PC-9 (cell line): ENCODE measurements around the gene NEUROG2. TPM values are rescaled to one million over a fixed set of nuclear protein-coding genes. Genes with fewer than 3 reads are reported as not detected.

ENCODE experiments used
- BruUV-seq: library from RNA; stranded (reverse); fragments of 400-500 nt; replicated peaks from 2 replicates; lab custom pipeline; 2021; lab: Mats Ljungman, UMichigan
- CTCF ChIA-PET: fragments of 300-600 bp; sonication (Branson Sonifier 250); formaldehyde crosslinking; loops from one replicate; lab custom pipeline; 2022; ENCODE audit warnings: antibody characterized with exemption; lab: Charles Lee
- POLR2A ChIA-PET: fragments of 300-600 bp; sonication (Branson Sonifier 250); formaldehyde crosslinking; loops from one replicate; lab custom pipeline; 2022; ENCODE audit warnings: antibody characterized with exemption; ENCODE audit not compliant: unreplicated experiment; lab: Charles Lee
- DNase-seq, 2 experiments: peaks; one replicate each; pipeline versions ENCODE4 v3.0.0 to v3.0.0-alpha.2; 2015 to 2022; ENCODE audit warnings: mixed read lengths in 1 of 2
- H2AFZ ChIP-seq: fragments of 200-600 bp; sonication (generic); 2 replicates; pipeline ENCODE4 v1.8.1; 2017; ENCODE audit warnings: antibody characterized with exemption
- H3F3A ChIP-seq: fragments of 200-600 bp; sonication (generic); 2 replicates; pipeline ENCODE4 v1.8.1; 2017; ENCODE audit warnings: antibody characterized with exemption, mild to moderate bottlenecking, low read depth; ENCODE audit not compliant: insufficient read depth
- H3K27ac ChIP-seq: fragments of 200-600 bp; sonication (generic); 2 replicates; pipeline ENCODE4 v1.6.1; 2016; ENCODE audit warnings: mixed run types
- H3K27me3 ChIP-seq: fragments of 200-600 bp; sonication (generic); 2 replicates; pipeline ENCODE4 v1.6.1; 2016; ENCODE audit warnings: low read depth, mixed run types; ENCODE audit not compliant: insufficient read depth
- H3K36me3 ChIP-seq: fragments of 200-600 bp; sonication (generic); 2 replicates; pipeline ENCODE4 v1.6.1; 2016; ENCODE audit warnings: low read depth, mixed run types
- H3K4me1 ChIP-seq: fragments of 200-600 bp; sonication (generic); replicated peaks from 2 replicates; pipeline ENCODE4 v1.6.1; 2016; ENCODE audit warnings: mixed run types; ENCODE audit not compliant: insufficient read depth
- H3K4me2 ChIP-seq: fragments of 200-600 bp; sonication (generic); 2 replicates; pipeline ENCODE4 v1.6.1; 2017; ENCODE audit warnings: mixed run types
- H3K4me3 ChIP-seq: fragments of 200-600 bp; sonication (generic); 2 replicates; pipeline ENCODE4 v1.6.1; 2016; ENCODE audit warnings: mixed run types
- H3K79me2 ChIP-seq: fragments of 200-600 bp; sonication (generic); 2 replicates; pipeline ENCODE4 v1.6.1; 2017; ENCODE audit warnings: low read depth, mixed run types
- H3K9me2 ChIP-seq: fragments of 200-600 bp; sonication (generic); 2 replicates; pipeline ENCODE4 v1.8.1; 2017; ENCODE audit warnings: mild to moderate bottlenecking; ENCODE audit not compliant: insufficient read depth
- H3K9me3 ChIP-seq: fragments of 200-600 bp; sonication (generic); 2 replicates; pipeline ENCODE4 v1.8.1; 2016; ENCODE audit warnings: low read depth; ENCODE audit not compliant: insufficient read depth
- H4K20me1 ChIP-seq: fragments of 200-600 bp; sonication (generic); 2 replicates; pipeline ENCODE4 v1.8.1; 2017; ENCODE audit not compliant: insufficient read depth
- CTCF ChIP-seq: fragments of 200-600 bp; sonication (generic); conservative IDR thresholded peaks from 2 replicates; pipeline ENCODE4 v1.6.1; 2017; ENCODE audit warnings: mixed run types, antibody characterized with exemption, mild to moderate bottlenecking, moderate library complexity
- EZH2 ChIP-seq: fragments of 200-600 bp; sonication (generic); IDR thresholded peaks from 2 replicates; pipeline ENCODE4 v1.8.0; 2017; ENCODE audit warnings: antibody characterized with exemption, low read depth
- intact Hi-C: fragments of 100-400 bp; cut with micrococcal nuclease; formaldehyde crosslinking; loops from one replicate; pipeline ENCODE4 v1.10.0; 2022; ENCODE audit not compliant: unreplicated experiment
- total RNA-seq: library from RNA; stranded (reverse); gene quantifications from 2 replicates; pipeline ENCODE4 v1.2.3, GENCODE V29; 2021

The NEUROG2 gene
- total RNA-seq, 1 experiment from 2014 or later = not detected

GRCh38 chr4:112485930-112486329 lies 30.1 kb downstream of the NEUROG2 start:
- no TSS peak for BruUV-seq
- Histone ChIP-seq H3K4me2 (no peak overlapping the region), H3K36me3 (no peaks in the 10 kb centered on the region), H3K4me1 (no peaks in the 10 kb centered on the region), H3K9me3 (peaks cover 4% of the 10 kb centered on the region; the same call in 1 of the 2 replicates), H4K20me1 (no peaks in the 10 kb centered on the region), H3F3A (no peaks in the 10 kb centered on the region), H3K27me3 (no peaks in the 10 kb centered on the region), H3K9me2 (no peaks in the 10 kb centered on the region; the same call in 1 of the 2 replicates), H2AFZ (no peak overlapping the region), H3K79me2 (no peaks in the 10 kb centered on the region), H3K4me3 (no peak overlapping the region), H3K27ac (no peak overlapping the region)
- intact Hi-C loops = no loop called here
- TF ChIP-seq CTCF (no peak), EZH2 (no peak)
- no peak for DNase-seq
- POLR2A ChIA-PET = no interaction called here
- CTCF ChIA-PET = no interaction called here

GRCh38 chr4:112473985-112474384 lies 42.0 kb downstream of the NEUROG2 start:
- Histone ChIP-seq H3K9me2 (no peaks in the 10 kb centered on the region), H3K4me1 (no peaks in the 10 kb centered on the region), H3K27ac (no peak overlapping the region), H3K27me3 (no peaks in the 10 kb centered on the region), H3K9me3 (no peaks in the 10 kb centered on the region), H3K4me3 (no peak overlapping the region), H3K4me2 (no peak overlapping the region), H3F3A (no peaks in the 10 kb centered on the region), H4K20me1 (no peaks in the 10 kb centered on the region), H2AFZ (no peak overlapping the region), H3K36me3 (no peaks in the 10 kb centered on the region), H3K79me2 (no peaks in the 10 kb centered on the region)
- no TSS peak for BruUV-seq
- POLR2A ChIA-PET = interaction anchor here (0.8 kb wide), 1 partner anchor 261 kb away, joined by 23 read pairs; no protein-coding TSS in a partner anchor
- TF ChIP-seq EZH2 (no peak), CTCF (no peak)
- intact Hi-C loops = no loop called here
- DNase-seq = no peak
- CTCF ChIA-PET = no interaction called here

- DNase-seq = no peak
- Histone ChIP-seq H3K79me2 (no peaks in the 10 kb centered on the region), H3K27ac (no peak overlapping the region), H4K20me1 (no peaks in the 10 kb centered on the region), H3K4me2 (no peak overlapping the region), H3K9me2 (no peaks in the 10 kb centered on the region), H3K4me3 (no peak overlapping the region), H3K36me3 (no peaks in the 10 kb centered on the region), H3K27me3 (no peaks in the 10 kb centered on the region), H2AFZ (no peak overlapping the region), H3F3A (no peaks in the 10 kb centered on the region), H3K4me1 (no peaks in the 10 kb centered on the region), H3K9me3 (no peaks in the 10 kb centered on the region)
- no TSS peak for BruUV-seq
- TF ChIP-seq CTCF (no peak), EZH2 (no peak)
- ChIA-PET POLR2A (no interaction called here), CTCF (no interaction called here)
- intact Hi-C loops = no loop called here
Observed at GRCh38 chr4:112472318-112472717, 43.7 kb downstream of the NEUROG2 start.

Other genes starting within 250 kb of the NEUROG2 start
- gene TIFA, start 230.3 kb downstream of the NEUROG2 start, total RNA-seq = 12.6 and 15.6 TPM in 2 replicates
- gene ALPK1, start 218.8 kb downstream of the NEUROG2 start, total RNA-seq = 31.0 and 35.4 TPM in 2 replicates
- gene ZGRF1, start 120.7 kb upstream of the NEUROG2 start, total RNA-seq = 17.3 and 18.9 TPM in 2 replicates
- gene LARP7, start 121.0 kb upstream of the NEUROG2 start, total RNA-seq = 35.8 and 47.8 TPM in 2 replicates